Mucosa of gallbladder (tissue), 1 donor: ENCODE measurements around the gene KCP. TPM values are rescaled to one million over a fixed set of nuclear protein-coding genes. Genes with fewer than 3 reads are reported as not detected.

Experiments
- DNase-seq: peaks from one replicate; pipeline ENCODE4 v3.0.0-alpha.2; 2020; ENCODE audit warnings: low spot score
- total RNA-seq: library from RNA; stranded (reverse); gene quantifications from one replicate; pipeline ENCODE4 v1.2.1, GENCODE V29; 2021
- donor health status: DM: no; HTN: no; CAD: no.

The KCP gene
- total RNA-seq, 1 donor from 2014 or later, result 5.2 TPM

GRCh38 chr7:128906766-128907559, 3.5 kb downstream of the KCP start:
- DNase-seq, result no peak

GRCh38 chr7:128906001-128906765, 4.3 kb downstream of the KCP start:
- no peak for DNase-seq

GRCh38 chr7:128904381-128905197, 5.9 kb downstream of the KCP start:
- no peak for DNase-seq

- DNase-seq, result no peak
These were observed 6.7 kb downstream of the KCP start for GRCh38 chr7:128903621-128904361.

GRCh38 chr7:128902761-128903585, 7.5 kb downstream of the KCP start:
- peak; percentile 54 for DNase-seq

- DNase-seq, result no peak
These were observed 10.3 kb downstream of the KCP start for GRCh38 chr7:128900237-128900636.

- DNase-seq, result no peak
These were observed 11.1 kb downstream of the KCP start for GRCh38 chr7:128899392-128899791.

- DNase-seq, result no peak
These were observed 15.2 kb downstream of the KCP start for GRCh38 chr7:128895320-128895719.

GRCh38 chr7:128894101-128894440, 16.4 kb downstream of the KCP start:
- DNase-seq, result no peak

- DNase-seq, result peak; percentile 90
These were observed 17.0 kb downstream of the KCP start for GRCh38 chr7:128893251-128894100.

- DNase-seq, result peak; percentile 42
These were observed 17.8 kb downstream of the KCP start for GRCh38 chr7:128892521-128893250.

- DNase-seq, result no peak
These were observed 18.6 kb downstream of the KCP start for GRCh38 chr7:128891942-128892269.

GRCh38 chr7:128891110-128891941, 19.2 kb downstream of the KCP start:
- DNase-seq, result no peak

GRCh38 chr7:128890306-128891109, 20.0 kb downstream of the KCP start:
- no peak for DNase-seq

GRCh38 chr7:128889121-128889520, 21.4 kb downstream of the KCP start:
- no peak for DNase-seq

- DNase-seq, result no peak
These were observed 21.8 kb downstream of the KCP start for GRCh38 chr7:128888756-128889095.

- DNase-seq, result no peak
These were observed 22.3 kb downstream of the KCP start for GRCh38 chr7:128888039-128888755.
